Effector CD8-positive, alpha-beta T cell (primary cell): ENCODE measurements around the gene METTL21C.

ENCODE experiments used
- DNase-seq: peaks from one replicate; lab custom pipeline; 2025; lab: John Stamatoyannopoulos, UW
- total RNA-seq, 4 experiments: gene quantifications; one replicate each; lab custom pipeline; 2026; lab: John Stamatoyannopoulos, UW

The METTL21C gene
- 0 reads per million in 4 experiments for total RNA-seq

DNA sequence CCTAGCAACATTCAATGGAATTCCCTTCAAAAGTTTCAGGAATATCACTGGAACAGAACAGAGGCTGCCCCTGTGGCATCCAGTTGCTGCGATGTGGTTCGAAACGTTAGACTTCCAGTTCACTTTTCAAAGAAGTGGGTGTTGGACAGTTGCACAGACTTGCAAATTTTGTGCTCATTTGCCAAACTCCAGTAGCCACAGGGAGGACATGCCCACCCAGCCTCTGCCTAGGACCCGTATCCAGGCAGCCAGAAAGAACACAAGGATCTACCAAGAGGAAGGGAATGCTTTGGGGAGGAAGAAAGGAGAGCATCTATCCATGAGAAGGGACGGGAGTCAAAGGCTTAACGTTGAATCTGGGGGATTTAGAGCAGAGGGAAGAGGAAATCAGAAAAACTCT, at the start of gene METTL21C:
Gene METTL21C, minus strand, starts transcription at position 108 of the 400 bp plus-strand sequence. CDS start 546 bp downstream, outside the sequence.
- DNase-seq: no peak

- no peak for DNase-seq
Measured at GRCh38 chr13:102742506-102742905, 47.7 kb upstream of the METTL21C start.

DNA sequence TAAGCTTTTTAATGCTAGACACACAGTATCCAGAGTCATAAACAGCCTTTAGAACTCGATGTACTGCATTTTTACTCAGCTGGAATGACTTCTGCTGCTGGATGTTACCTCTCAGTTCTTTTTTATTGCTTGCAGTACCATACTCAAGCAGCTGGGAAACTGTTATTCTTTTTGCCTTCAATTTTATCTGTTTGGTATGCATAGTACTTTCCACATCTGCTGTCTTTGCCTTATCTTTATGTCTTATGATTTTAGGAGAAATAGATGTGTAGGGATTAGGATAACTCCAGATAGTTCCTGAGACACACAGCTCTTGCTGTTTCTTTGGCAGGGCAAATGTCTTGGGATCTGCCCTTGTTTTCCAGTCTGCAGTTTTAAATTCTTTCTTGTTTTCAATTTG, 47.3 kb upstream of the METTL21C start:
- DNase-seq: no peak

DNA sequence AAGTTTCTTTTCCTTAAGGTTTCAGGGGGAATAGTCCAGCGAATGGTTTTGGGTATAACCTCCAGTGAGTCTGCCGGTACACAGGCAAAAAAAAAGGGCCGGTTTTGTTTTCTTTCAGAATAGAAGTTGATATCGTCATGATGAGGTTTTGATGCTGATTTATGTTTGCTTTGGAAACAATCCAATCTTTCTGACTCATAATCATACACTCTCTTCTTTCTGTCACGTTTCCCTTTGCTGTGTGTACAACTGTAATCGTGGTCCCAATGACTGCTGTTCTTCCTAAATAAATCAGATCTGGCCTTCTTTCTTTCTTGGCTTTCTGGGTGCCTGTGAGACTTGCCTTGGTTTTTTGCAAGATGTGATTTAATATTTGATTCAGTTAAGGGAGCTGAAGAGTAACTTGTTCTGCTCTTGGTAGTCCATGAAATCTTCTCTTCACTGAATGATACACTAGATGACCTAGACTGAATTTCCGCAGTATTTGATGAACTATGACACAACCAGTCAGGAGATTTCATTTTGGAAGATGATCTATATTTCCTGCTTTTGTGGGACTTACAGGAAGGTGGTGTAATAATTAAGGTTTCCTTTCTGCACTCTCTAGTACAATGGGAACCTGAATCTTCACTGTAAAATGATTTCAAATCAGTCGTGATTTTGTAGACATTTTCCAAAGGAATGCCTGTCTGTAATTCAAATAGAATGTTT, 34.9 kb upstream of the METTL21C start:
- no peak for DNase-seq

DNA sequence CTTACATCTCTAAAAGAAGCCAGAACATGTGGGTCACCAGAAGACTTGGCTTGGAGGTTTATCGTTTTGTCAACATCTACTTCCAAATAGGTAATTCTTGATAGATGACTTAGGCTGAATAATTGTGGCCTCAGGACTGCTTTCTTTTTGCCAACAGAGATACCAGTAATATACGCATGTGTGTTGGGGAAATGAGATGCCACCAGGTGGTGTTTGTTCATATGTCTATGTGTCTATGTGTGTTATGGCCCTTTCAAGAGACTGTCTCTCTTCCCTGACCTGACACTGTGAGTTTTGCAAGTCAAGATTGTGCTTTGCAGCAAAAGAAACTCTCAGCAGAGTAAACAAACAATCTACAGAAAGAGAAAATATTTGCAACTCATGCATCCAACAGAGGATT, 31.6 kb upstream of the METTL21C start:
- DNase-seq: no peak

GRCh38 chr13:102724923-102725322, 30.1 kb upstream of the METTL21C start:
- no peak for DNase-seq

DNA sequence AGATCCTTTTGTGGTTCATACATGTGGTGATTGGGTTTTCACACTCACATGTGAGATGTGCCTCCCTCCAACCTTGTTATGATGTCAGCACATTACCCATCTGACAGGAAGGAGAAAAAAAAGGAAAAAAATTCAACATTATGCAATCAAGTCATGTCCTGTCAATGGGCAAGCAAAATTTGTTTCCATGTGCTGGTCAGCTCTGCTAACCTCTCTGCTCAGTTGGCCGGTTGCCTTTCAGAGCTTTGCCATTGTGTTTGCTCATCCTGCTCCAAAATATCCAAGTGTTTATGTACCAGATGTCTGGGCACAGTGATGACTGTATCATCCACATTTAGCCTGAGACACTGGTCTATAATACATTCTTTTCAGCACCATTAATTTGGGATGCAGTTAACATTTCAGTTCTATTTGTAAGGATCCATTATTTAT, 27.0 kb upstream of the METTL21C start:
- DNase-seq: no peak

GRCh38 chr13:102718746-102719145, 23.9 kb upstream of the METTL21C start:
- no peak for DNase-seq

GRCh38 chr13:102715447-102715846, 20.6 kb upstream of the METTL21C start:
- no peak for DNase-seq

GRCh38 chr13:102710261-102710679, 15.4 kb upstream of the METTL21C start:
- no peak for DNase-seq

GRCh38 chr13:102709536-102709935, 14.7 kb upstream of the METTL21C start:
- DNase-seq: no peak

DNA sequence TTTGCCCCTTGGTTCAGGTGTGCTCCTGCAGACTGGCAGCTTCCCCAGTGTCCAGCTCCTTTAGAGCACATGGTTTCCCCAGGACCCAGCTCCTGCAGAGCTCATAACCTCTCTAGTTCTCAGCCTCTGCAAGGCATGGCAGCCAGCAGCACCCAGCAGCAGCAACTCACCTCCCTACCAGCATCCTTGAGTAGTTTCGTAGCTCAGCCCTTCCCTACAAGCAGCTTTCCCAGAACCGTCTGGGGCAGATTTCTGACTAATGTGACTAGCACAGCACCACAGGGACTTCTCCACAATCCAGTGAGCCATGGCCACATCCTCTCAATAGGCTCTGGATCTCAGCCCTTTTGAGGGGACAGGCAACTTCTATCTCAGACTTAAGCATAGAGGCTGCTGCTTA, 14.1 kb upstream of the METTL21C start:
- DNase-seq: no peak

DNA sequence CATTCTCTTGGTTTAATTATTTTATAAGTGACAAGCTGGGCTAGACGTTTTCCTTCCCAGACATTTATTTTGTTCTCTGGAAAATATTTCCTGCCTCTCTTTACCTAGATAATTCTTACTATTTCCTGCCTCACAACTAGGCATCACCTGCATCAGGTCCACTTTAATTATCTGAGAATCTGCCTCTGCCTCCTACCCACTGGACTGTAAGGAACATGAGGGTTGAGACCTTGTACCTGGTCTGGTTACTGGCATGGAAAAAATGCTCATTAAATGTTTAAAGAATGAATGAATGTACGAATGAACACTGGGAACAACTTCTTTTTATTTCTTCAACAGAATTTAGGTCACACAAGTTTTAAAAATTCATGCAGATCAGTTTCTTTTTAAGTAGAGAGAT, 13.4 kb upstream of the METTL21C start:
- no peak for DNase-seq

DNA sequence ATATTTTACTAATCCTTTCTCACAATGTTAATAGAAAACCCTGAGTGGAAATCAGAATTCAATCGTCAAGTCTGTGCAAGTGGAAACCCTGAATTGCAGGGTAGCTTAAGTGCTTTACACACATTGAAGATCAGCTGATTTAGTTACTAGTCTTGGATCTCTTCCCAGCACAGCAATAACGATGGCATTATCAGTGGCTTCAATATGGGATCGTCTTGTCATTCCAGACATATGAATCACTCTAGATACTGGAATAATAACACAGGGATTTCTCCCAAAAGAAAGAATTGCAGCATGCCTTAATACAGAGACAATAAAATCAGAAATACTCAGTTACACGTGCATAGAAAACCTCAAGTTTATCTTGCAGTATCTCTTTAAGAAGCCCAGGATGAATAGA, 12.6 kb upstream of the METTL21C start:
- no peak for DNase-seq

DNA sequence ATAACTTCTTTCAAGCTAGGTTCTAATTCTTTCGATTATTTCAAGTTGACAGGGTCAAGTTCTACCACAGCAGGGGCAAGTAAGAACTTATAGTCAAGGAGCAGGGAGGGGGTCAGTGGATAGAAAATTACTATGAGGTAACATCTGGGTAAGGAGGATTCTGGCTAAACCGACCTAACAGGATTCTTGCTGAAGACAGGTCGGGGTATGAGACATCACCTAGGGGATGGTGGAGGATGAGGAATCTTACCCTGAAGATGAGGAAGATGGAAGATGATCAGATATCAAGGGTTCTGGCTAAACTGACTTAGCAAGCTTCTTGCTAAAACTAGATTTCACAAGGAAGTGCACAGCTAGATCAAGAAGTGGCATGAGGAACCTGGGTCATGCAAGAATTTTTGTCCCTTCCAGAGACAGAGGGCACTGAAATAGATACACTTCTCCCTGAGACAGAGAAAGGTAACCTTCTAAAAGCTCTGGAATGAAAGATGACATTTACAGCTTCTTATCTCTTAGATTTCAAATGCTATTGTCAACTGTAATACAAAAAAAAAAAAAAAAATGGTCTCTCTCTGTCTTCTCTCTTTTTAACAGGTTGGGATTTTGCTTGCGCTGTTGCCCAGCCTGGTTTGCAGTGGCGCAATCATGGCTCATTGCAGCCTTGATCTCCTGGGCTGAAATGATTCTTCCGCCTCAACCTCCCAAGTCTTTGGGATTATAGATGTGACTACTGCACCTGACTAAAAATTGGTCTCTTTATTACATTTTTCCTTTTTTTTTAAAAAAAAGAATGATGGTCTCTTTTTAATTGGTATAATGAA, 9.6 kb upstream of the METTL21C start:
- no peak for DNase-seq

DNA sequence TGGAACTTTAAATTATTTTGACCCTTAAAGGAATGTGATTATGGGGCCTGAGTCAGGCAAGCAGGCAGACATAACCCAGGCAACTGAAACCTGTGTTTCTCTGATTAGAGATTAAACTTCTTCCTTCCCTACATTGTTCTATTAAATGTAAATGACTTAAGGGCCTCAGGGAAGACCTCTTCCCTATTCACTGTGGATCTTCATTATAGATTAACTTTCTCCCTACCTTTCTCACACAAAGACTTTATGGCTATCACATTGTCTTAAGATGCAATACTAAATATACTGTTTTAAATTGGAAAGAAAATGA, 8.8 kb upstream of the METTL21C start:
- no peak for DNase-seq

DNA sequence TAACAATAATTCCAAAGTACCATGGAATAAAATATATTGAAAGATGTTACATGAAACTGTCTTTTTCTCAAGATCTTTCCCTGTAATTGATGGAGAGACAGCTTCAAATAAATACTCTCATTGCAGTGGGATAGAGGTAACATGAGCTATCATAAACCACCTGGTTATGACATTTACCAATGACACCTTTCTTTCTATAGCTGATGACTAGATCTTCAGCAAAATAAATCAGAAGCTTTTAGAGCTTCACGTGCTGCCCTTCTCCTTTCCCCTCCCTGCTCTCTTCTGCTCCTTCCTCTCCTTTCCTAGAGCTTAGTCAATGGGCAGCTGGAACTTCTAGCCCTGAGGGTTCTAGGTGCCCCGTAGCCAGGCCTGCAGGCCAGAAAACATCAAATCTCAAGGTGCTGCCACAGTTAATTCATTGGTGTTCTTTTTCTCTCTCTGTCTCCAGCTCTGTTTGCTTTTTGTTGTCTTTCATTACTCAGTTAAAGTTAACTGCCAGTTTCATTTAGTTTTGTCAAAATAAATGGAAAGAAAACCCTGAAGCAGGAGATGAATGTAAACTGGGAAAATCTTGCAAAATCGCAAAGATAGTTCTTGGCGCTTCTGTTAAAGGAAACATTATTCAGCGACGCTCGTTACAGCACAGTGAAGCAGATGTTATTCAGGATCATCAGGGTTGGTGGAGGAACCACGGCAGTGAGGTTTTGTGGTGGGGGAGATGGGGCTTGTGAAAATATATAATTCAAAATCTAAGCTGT, 8.3 kb upstream of the METTL21C start:
- no peak for DNase-seq

DNA sequence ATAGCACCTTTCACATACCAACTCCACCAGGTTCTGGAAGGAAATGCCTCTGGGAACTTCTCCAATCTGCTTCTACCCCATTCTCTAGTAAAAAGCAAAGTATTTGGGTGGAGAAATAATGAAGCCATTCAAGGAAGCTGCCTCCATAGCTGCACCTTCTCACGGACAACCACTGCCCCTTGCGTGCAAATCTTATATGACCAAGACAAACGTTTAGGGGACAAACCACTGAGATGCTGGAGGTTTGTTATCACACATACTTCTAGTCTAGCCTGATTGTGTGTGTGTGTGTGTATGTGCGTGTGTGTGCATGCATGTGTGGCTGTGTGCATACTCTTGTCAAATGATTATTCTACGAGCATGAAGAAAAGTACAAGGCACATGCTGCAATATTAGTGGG, 6.5 kb upstream of the METTL21C start:
- no peak for DNase-seq

- DNase-seq: no peak
Measured at GRCh38 chr13:102700088-102701031, 5.5 kb upstream of the METTL21C start.

GRCh38 chr13:102699504-102699903, 4.7 kb upstream of the METTL21C start:
- DNase-seq: no peak

- DNase-seq: no peak
Measured at GRCh38 chr13:102698649-102698980, 3.8 kb upstream of the METTL21C start.
